NOMO-1 treated with DMSO at 0.1 percent for 48 hours (cell line): ENCODE measurements around the gene IL17RE.
"Not testable (repeated sequence)": the region's sequence is repeated elsewhere in the genome, so short reads cannot be mapped to it uniquely, and the experiment has no call there.

Source experiments
- DNase-seq: peaks from one replicate; lab custom pipeline; 2025; ENCODE audit not compliant: unreplicated experiment; lab: John Stamatoyannopoulos, UW

The IL17RE gene

GRCh38 chr3:9902372-9903237, at the start of gene IL17RE:
Gene IL17RE (plus strand): TSS chr3:9902848. CDS start chr3:9902933, 85 bp downstream.
- no peak for DNase-seq

DNA sequence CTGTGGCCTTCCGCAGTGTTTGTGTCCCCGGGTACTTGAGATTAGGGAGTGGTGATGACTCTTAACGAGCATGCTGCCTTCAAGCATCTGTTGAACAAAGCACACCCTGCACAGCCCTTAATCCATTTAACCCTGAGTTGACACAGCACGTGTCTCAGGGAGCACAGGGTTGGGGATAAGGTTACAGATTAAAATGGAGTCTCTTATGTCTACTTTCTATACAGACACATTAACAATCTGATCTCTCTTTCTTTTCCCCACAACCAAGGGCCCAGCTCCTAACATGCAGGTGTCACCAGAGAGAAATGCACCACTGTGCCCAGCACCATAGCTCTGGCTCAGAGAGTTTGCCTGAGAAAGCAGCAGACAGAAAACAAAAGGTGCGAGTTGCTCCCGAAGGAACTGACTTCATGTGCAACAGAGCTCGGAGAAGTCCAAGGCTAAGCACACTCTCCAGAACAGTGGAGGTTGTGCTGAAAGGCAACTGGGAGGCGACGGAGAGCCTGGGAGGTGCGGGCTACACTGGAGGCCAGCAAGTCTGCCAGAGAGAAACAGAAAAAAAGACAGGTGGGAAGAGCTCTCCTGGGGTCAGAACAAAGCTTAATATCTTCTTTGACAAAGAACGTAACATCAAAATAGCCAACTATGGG, 48.2 kb upstream of the IL17RE start:
- not testable (repeated sequence) for DNase-seq

GRCh38 chr3:9855594-9855993, 47.1 kb upstream of the IL17RE start:
- no peak for DNase-seq

DNA sequence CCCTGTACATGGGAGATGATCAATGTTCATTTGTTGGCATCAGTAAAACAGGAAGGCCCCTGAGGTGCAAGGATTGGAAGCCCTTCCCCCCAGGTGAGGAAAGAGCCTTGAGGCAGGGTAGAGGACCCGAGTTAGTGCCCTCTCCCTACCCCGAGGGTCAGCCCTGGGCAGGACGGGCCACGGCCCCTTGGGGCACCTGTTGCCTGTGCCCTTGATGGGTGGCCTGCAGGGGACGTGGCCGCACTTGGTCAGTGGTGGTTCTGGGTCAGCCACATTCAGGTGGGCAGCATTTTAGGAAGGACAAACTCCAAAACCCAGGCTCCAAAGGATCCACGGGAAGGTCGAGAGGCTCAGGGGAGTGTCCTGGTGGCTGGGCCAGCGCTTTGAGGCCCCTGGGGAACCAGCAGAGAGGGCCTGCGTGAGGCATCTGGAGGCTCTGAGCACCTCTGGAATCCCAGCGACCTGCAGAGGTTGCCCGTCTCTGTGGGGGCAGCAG, 43.1 kb upstream of the IL17RE start:
- no peak for DNase-seq

DNA sequence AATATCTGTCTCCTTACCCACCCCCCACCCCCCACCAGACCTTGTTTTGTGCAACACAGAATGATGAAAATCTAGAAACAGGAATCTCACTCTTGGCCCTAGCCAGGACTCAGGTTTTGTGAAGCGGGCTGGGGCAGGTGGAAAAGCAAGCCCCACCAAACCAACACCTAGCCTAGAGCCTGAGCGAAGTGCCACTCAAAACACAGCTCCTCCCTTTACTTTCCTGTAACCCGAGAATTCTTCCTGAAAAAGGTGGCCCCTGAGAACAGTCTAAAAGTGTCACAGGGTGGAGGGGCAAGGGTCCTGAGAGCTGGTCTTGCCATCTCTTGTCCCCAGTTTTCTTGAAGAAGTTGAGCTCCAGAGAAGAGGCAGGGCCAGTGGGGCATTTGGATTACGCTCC, 41.4 kb upstream of the IL17RE start:
- DNase-seq, result no peak

DNA sequence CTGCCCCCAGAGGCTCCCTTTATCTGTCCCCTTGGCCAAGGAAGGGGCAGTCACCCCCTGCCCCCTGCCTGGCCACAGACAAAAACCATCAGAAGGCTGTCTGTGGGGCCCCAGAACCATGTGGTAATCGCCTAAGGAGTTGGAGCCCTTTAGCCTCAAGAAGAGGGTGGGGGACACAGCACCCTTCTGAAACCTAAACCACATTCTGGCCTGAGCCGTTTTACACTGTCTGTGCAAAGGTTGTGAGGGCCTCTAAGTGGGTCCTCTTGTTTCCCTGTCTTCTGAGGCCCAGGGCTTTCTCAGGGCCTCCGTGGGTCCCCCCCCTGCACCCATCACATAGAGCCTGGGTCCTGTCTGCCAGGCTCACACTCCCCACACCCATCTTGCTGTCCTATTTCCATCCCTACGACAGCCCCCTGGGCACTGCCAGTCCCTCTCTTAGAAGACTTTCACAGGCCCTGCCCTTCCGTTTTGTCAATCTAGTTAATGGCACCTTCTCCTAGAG, 41.0 kb upstream of the IL17RE start:
- no peak for DNase-seq

- DNase-seq, result no peak
These were observed 40.1 kb upstream of the IL17RE start for GRCh38 chr3:9862391-9863057.

- no peak for DNase-seq
These were observed 39.4 kb upstream of the IL17RE start for GRCh38 chr3:9863058-9863772.

- DNase-seq, result no peak
These were observed 38.3 kb upstream of the IL17RE start for GRCh38 chr3:9864200-9864927.

GRCh38 chr3:9865125-9865637, 37.5 kb upstream of the IL17RE start:
- DNase-seq, result not testable (repeated sequence)

GRCh38 chr3:9866639-9867038, 36.0 kb upstream of the IL17RE start:
- DNase-seq, result no peak

GRCh38 chr3:9867106-9867505, 35.5 kb upstream of the IL17RE start:
- no peak for DNase-seq

DNA sequence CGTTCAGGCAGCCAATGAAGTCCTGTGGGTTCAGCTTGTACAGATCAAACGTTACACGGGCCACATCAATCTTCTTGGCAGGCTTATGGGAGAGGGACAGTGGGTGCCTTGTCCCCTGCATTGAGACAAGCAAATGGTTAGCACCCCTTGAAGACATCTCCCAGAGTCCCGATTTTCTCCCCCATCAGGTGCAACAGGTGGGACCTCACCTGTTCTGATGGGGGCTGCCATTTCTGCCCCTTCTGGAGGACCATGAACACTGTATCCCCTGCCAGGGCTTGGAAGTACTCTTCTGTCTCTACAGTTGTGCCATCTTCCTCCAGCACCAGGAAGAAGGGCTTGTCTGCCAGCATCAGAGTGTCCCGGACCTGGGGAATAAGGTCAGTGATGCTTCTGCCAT, 32.7 kb upstream of the IL17RE start:
- no peak for DNase-seq

- no peak for DNase-seq
These were observed 31.7 kb upstream of the IL17RE start for GRCh38 chr3:9870978-9871377.

DNA sequence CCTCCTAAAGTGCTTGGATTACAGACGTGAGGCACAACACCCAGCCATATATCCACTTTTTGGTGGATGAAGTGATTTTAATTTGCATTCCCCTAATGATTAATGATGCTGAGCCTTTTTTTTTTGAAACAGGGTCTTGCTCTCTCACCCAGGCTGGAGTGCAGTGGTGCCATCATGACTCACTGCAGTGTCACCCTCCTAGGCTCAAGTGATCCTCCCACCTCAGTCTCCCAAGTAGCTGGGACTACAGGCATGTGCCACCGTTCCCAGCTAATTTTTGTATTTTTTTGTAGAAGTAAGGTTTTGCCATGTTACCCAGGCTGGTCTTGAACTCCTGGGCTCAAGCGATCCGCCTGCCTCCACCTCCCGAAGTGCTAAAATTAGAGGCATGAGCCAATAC, 30.6 kb upstream of the IL17RE start:
- not testable (repeated sequence) for DNase-seq

GRCh38 chr3:9875448-9875847, 27.2 kb upstream of the IL17RE start:
- DNase-seq, result no peak

- not testable (repeated sequence) for DNase-seq
These were observed 26.4 kb upstream of the IL17RE start for GRCh38 chr3:9876255-9876654.

- DNase-seq, result no peak
These were observed 25.7 kb upstream of the IL17RE start for GRCh38 chr3:9876991-9877390.

GRCh38 chr3:9878700-9879099, 23.9 kb upstream of the IL17RE start:
- DNase-seq, result no peak
